Endodermal cell (in vitro differentiated cells): Measurements from ENCODE around the gene UGCG. TPM values are rescaled to one million over a fixed set of nuclear protein-coding genes. Genes with fewer than 3 reads are reported as not detected.
A peak's percentile ranks its signal among the peaks of the same experiment; 100 is the strongest.
"Not testable (repeated sequence)": the region's sequence is repeated elsewhere in the genome, so short reads cannot be mapped to it uniquely, and the experiment has no call there.

ENCODE experiments used
- DNase-seq: peaks from one replicate; pipeline ENCODE4 v3.0.0-alpha.2; 2017
- H3K27ac ChIP-seq: 2 replicates; pipeline ENCODE4 v1.5.1; 2013; ENCODE audit warnings: mild to moderate bottlenecking, low read depth, low read length, moderate library complexity
- H3K27me3 ChIP-seq: 2 replicates; pipeline ENCODE4 v1.6.1; 2013; ENCODE audit warnings: mild to moderate bottlenecking, low read length, moderate library complexity; ENCODE audit not compliant: insufficient read depth, control insufficient read depth, poor library complexity, severe bottlenecking
- H3K36me3 ChIP-seq: 2 replicates; pipeline ENCODE4 v1.7.0; 2013; ENCODE audit warnings: mild to moderate bottlenecking, low read length, moderate library complexity; ENCODE audit not compliant: control insufficient read depth, insufficient read depth
- H3K4me1 ChIP-seq: one replicate; pipeline ENCODE4 v1.7.0; 2013; ENCODE audit warnings: low read length; ENCODE audit not compliant: control insufficient read depth, insufficient read depth
- H3K4me3 ChIP-seq: 2 replicates; pipeline ENCODE4 v1.5.1; 2013; ENCODE audit warnings: mild to moderate bottlenecking, low read length, moderate library complexity
- H3K9ac ChIP-seq: 2 replicates; pipeline ENCODE4 v1.6.1; 2013; ENCODE audit warnings: mild to moderate bottlenecking, low read length, moderate library complexity; ENCODE audit not compliant: poor library complexity, severe bottlenecking; ENCODE audit errors: extremely low read depth
- H3K9me3 ChIP-seq: 2 replicates; pipeline ENCODE4 v1.6.1; 2013; ENCODE audit warnings: mild to moderate bottlenecking, low read length, moderate library complexity; ENCODE audit not compliant: control insufficient read depth
- H3K27ac Mint-ChIP-seq: 2 replicates; pipeline ENCODE4 v1.8.0; 2020; ENCODE audit warnings: mixed read lengths
- H3K27me3 Mint-ChIP-seq: 2 replicates; pipeline ENCODE4 v1.8.0; 2021; ENCODE audit warnings: mild to moderate bottlenecking, mixed read lengths; ENCODE audit not compliant: insufficient read depth
- H3K36me3 Mint-ChIP-seq: 2 replicates; pipeline ENCODE4 v1.8.0; 2020; ENCODE audit warnings: low read depth, mixed read lengths
- H3K4me1 Mint-ChIP-seq: 2 replicates; pipeline ENCODE4 v1.8.0; 2020; ENCODE audit warnings: mixed read lengths
- H3K4me3 Mint-ChIP-seq: 2 replicates; pipeline ENCODE4 v1.8.0; 2020; ENCODE audit warnings: mild to moderate bottlenecking, moderate library complexity, mixed read lengths
- H3K9me3 Mint-ChIP-seq: 2 replicates; pipeline ENCODE4 v1.8.0; 2020; ENCODE audit warnings: mild to moderate bottlenecking, mixed read lengths
- CTCF ChIP-seq: fragments of 200-600 bp; sonication (generic); conservative IDR thresholded peaks from 2 replicates; pipeline ENCODE4 v1.5.0; 2021; ENCODE audit warnings: antibody characterized with exemption, mild to moderate bottlenecking
- WGBS, 2 experiments: methylation state at CpG; one replicate each; pipeline versions ENCODE4 v1.1.5 to v1.1.7; 2013; ENCODE audit warnings: missing lambda C conversion rate in 2 of 2, mixed read lengths in 1 of 2; ENCODE audit not compliant: insufficient coverage in 1 of 2, insufficient read length in 1 of 2; 5-methylcytosine and 5-hydroxymethylcytosine counted together
- total RNA-seq, 2 donors: library from RNA; stranded (reverse); fragmentation: NEBNext Ultra II Directional in 1 of 2; extraction: Animal tissue kit (Norgen Biotek cat#: 25700) in 1 of 2; gene quantifications; 2 replicates in 1 of 2; 3 replicates in 1 of 2; pipeline ENCODE4 v1.2.1, GENCODE V29; 2021

UGCG gene
- total RNA-seq, 2 donors from 2014 or later = 20.0 to 22.4 TPM

GRCh38 chr9:111872886-111873285, 23.7 kb upstream of the UGCG start:
- DNase-seq = peak; percentile 76
- Histone ChIP-seq H3K4me1 (peaks cover 2% of the 10 kb centered on the region), H3K27me3 (peaks cover 36% of the 10 kb centered on the region), H3K9ac (no peak overlapping the region), H3K4me3 (no peak overlapping the region), H3K36me3 (no peaks in the 10 kb centered on the region), H3K9me3 (peaks cover 5% of the 10 kb centered on the region), H3K27ac (no peak overlapping the region)
- peak; percentile 28 for TF ChIP-seq CTCF
- Mint-ChIP-seq H3K36me3 (no peaks in the 10 kb centered on the region), H3K4me1 (peaks cover 37% of the 10 kb centered on the region), H3K9me3 (peaks cover 9% of the 10 kb centered on the region), H3K4me3 (no peak overlapping the region), H3K27ac (peak overlapping the region; percentile 3), H3K27me3 (peaks cover 41% of the 10 kb centered on the region)
- WGBS, 2 experiments = 48 to 64% methylated on average over 2 to 3 of the region's 3 CpGs

- H3K36me3 Mint-ChIP-seq = no peaks in the 10 kb centered on the region
- H3K27me3 ChIP-seq = peaks cover 36% of the 10 kb centered on the region
- peaks cover 41% of the 10 kb centered on the region for H3K27me3 Mint-ChIP-seq
- H3K4me3 ChIP-seq = no peak overlapping the region
- no peak overlapping the region for H3K9ac ChIP-seq
- H3K9me3 ChIP-seq = no peaks in the 10 kb centered on the region
- no peak overlapping the region for H3K4me3 Mint-ChIP-seq
- no peak overlapping the region for H3K27ac Mint-ChIP-seq
- H3K27ac ChIP-seq = no peak overlapping the region
- DNase-seq = no peak
- peaks cover 2% of the 10 kb centered on the region for H3K4me1 ChIP-seq
- H3K36me3 ChIP-seq = no peaks in the 10 kb centered on the region
- H3K4me1 Mint-ChIP-seq = peaks cover 37% of the 10 kb centered on the region
- TF ChIP-seq CTCF = no peak
- peaks cover 3% of the 10 kb centered on the region for H3K9me3 Mint-ChIP-seq
- 92% methylated on average over 6 of the region's 6 CpGs; no CpG with 5 or more reads in 1 of the 2 experiments for WGBS, 2 experiments
Observed at GRCh38 chr9:111873901-111874300, 22.7 kb upstream of the UGCG start.

- no peak overlapping the region for H3K4me3 Mint-ChIP-seq
- Histone ChIP-seq H3K27ac (no peak overlapping the region), H3K4me1 (peaks cover 2% of the 10 kb centered on the region), H3K36me3 (no peaks in the 10 kb centered on the region), H3K4me3 (no peak overlapping the region), H3K9me3 (no peaks in the 10 kb centered on the region), H3K9ac (no peak overlapping the region), H3K27me3 (peaks cover 36% of the 10 kb centered on the region)
- DNase-seq = no peak
- H3K36me3 Mint-ChIP-seq = no peaks in the 10 kb centered on the region
- no peak for TF ChIP-seq CTCF
- peaks cover 37% of the 10 kb centered on the region for H3K4me1 Mint-ChIP-seq
- no peak overlapping the region for H3K27ac Mint-ChIP-seq
- 99 to 100% methylated on average over 2 of the region's 2 CpGs for WGBS, 2 experiments
- peaks cover 3% of the 10 kb centered on the region for H3K9me3 Mint-ChIP-seq
- peaks cover 41% of the 10 kb centered on the region for H3K27me3 Mint-ChIP-seq
Observed at GRCh38 chr9:111874500-111874899, 22.1 kb upstream of the UGCG start.

GRCh38 chr9:111875291-111875690, 21.3 kb upstream of the UGCG start:
- WGBS, 2 experiments = 54% methylated on average over 1 of the region's 1 CpG; no CpG with 5 or more reads in 1 of the 2 experiments

DNA sequence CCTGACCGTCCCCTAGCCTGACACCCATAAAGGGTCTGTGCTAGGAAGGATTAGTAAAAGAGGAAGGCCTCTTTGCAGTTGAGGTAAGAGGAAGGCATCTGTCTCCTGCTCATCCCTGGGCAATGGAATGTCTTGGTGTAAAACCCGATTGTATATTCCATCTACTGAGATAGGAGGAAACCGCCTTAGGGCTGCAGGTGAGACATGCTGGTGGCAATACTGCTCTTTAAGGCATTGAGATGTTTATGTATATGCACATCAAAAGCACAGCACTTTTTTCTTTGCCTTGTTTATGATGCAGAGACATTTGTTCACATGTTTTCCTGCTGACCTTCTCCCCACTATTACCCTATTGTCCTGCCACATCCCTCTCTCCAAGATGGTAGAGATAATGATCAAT, 20.9 kb upstream of the UGCG start:
- Mint-ChIP-seq H3K27me3 (peaks cover 34% of the 10 kb centered on the region), H3K4me1 (peaks cover 37% of the 10 kb centered on the region)
- H3K9me3 ChIP-seq, DNase-seq, H3K4me3 Mint-ChIP-seq, H3K36me3 Mint-ChIP-seq, H3K4me3 ChIP-seq, H3K4me1 ChIP-seq, H3K9ac ChIP-seq, H3K36me3 ChIP-seq, H3K9me3 Mint-ChIP-seq, H3K27ac ChIP-seq, H3K27ac Mint-ChIP-seq: not testable (repeated sequence)
- peaks cover 29% of the 10 kb centered on the region for H3K27me3 ChIP-seq
- 82% methylated on average over 3 of the region's 3 CpGs; no CpG with 5 or more reads in 1 of the 2 experiments for WGBS, 2 experiments

More at GRCh38 chr9:111875291-111875690, 21.3 kb upstream of the UGCG start:
- not testable (repeated sequence) for H3K9me3 ChIP-seq, H3K4me3 Mint-ChIP-seq, DNase-seq, H3K4me1 ChIP-seq, H3K9ac ChIP-seq, H3K27ac ChIP-seq, H3K36me3 ChIP-seq, H3K36me3 Mint-ChIP-seq, H3K4me3 ChIP-seq, H3K9me3 Mint-ChIP-seq, H3K27ac Mint-ChIP-seq
- H3K27me3 Mint-ChIP-seq = peaks cover 38% of the 10 kb centered on the region
- peaks cover 33% of the 10 kb centered on the region for H3K27me3 ChIP-seq
- H3K4me1 Mint-ChIP-seq = peaks cover 37% of the 10 kb centered on the region
